HepG2 (cell line): ENCODE measurements around the gene APOC3. TPM values are rescaled to one million over a fixed set of nuclear protein-coding genes. Genes with fewer than 3 reads are reported as not detected.
A peak's percentile ranks its signal among the peaks of the same experiment; 100 is the strongest.

ENCODE experiments used
- CENPT ChIP-seq: sonication (generic); formaldehyde crosslinking; IDR thresholded peaks from 2 replicates; pipeline ENCODE4 v1.8.0; 2022; ENCODE audit warnings: low read depth, mild to moderate bottlenecking, moderate library complexity, missing genetic modification reagents
- GATAD2A ChIP-seq: IDR thresholded peaks from 2 replicates; pipeline ENCODE4 v1.6.1; 2016
- HNF4G ChIP-seq, 2 experiments: sonication (generic) in 1 of 2; formaldehyde crosslinking in 1 of 2; IDR thresholded peaks; 2 replicates each; pipeline versions ENCODE4 v1.4.0 to v1.6.1; 2011 to 2020; ENCODE audit warnings: borderline replicate concordance in 2 of 2, low read depth in 2 of 2, mild to moderate bottlenecking in 2 of 2, low read length in 1 of 2, missing genetic modification reagents in 1 of 2, moderate library complexity in 1 of 2
- SMC3 ChIP-seq: IDR thresholded peaks from 2 replicates; pipeline ENCODE4 v1.6.1; 2011; ENCODE audit warnings: low read length, improper control_type of control experiment
- ZNF720 ChIP-seq: sonication (generic); formaldehyde crosslinking; IDR thresholded peaks from 2 replicates; pipeline ENCODE4 v1.4.0; 2020; ENCODE audit warnings: missing genetic modification reagents
- polyA plus RNA-seq, 8 experiments: library from polyadenylated mRNA; depleted of rRNA in 3 of 8; stranded (reverse) in 7 of 8; unstranded in 1 of 8; fragments of >200 nt; fragmentation: Illumina TruSeq in 4 of 8; extraction: Trizol in 4 of 8; gene quantifications; 2 replicates each; pipeline versions ENCODE4 v1.2.1 to v1.2.3, GENCODE V29; 2011 to 2016; ENCODE audit warnings: low read depth in 4 of 8, missing spikeins in 1 of 8, mixed read lengths in 1 of 8; ENCODE audit not compliant: insufficient read depth in 1 of 8
- total RNA-seq, 5 experiments: library from RNA; depleted of rRNA; stranded (reverse); fragments of >200 nt; fragmentation: Illumina TruSeq; extraction: Trizol; gene quantifications; 2 replicates each; pipeline ENCODE4 v1.2.3, GENCODE V29; 2016; ENCODE audit warnings: low read depth in 1 of 5
- TF ChIP-seq, protein P1 (sequence below): sonication (generic); formaldehyde crosslinking; IDR thresholded peaks from 2 replicates; pipeline ENCODE4 v1.4.0; 2020; ENCODE audit warnings: missing genetic modification reagents
- TF ChIP-seq, protein P2 (sequence below): sonication (generic); formaldehyde crosslinking; IDR thresholded peaks from 2 replicates; pipeline ENCODE4 v1.4.0; 2020; ENCODE audit warnings: mild to moderate bottlenecking, low read depth, missing genetic modification reagents
- TF ChIP-seq, protein P3 (sequence below): sonication (generic); formaldehyde crosslinking; IDR thresholded peaks from 2 replicates; pipeline ENCODE4 v1.4.0; 2020; ENCODE audit warnings: missing genetic modification reagents
- TF ChIP-seq, protein P4 (sequence below): sonication (generic); formaldehyde crosslinking; IDR thresholded peaks from 2 replicates; pipeline ENCODE4 v1.5.0; 2020; ENCODE audit warnings: mild to moderate bottlenecking, missing genetic modification reagents, borderline replicate concordance
- TF ChIP-seq, protein P5 (sequence below): sonication (generic); formaldehyde crosslinking; IDR thresholded peaks from 2 replicates; pipeline ENCODE4 v1.4.0; 2020; ENCODE audit warnings: mild to moderate bottlenecking, missing genetic modification reagents

Gene APOC3
- total and polyA plus RNA-seq, 2 of the 13 experiments (the other 11 are each of a cell fraction or from before 2014, with no cell fraction given) = 314 to 687 TPM

DNA sequence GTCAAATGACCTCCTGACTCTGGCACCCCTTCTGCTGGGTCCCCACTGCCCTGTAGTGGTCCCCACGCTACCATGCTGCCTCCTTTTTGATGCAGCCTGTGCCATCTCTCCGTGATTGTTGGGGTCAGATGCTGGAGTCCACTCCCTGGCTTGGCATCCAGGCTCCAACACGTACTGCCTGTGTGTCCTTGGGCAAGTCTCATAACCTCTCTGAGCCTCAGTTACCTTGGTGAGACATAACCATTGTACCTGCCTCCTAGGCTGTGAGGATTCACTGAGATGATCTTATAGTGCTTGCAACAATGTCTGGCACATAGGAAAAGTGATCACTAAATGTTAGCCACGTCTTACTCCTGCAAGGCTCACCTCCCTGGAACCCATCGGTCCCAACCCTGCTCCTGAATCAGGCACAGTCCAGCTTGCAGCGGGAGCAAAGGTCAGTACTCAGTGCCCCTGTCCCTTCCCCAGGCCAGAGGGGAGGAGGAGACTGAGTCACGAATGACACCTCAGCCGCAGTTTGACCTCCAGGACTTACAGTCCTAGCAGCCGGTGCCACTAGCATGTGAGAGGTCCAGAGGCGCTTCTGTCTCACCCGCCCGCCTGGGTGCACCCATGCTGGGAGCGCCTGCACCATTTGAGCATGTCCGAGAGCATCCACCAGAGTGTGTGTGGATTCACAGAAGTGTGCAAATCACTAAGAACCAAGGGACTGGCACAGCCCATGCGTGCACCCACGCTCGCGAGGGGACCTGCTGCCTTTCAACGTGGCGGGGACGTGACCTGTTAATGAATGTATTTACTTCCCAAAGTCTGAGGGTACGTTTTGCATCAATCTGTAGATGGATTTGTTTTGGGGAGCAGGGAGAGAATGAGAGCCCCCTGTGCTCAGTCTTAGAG is 3.6 kb upstream of the APOC3 start (continued):
- TF ChIP-seq, protein P1, sequence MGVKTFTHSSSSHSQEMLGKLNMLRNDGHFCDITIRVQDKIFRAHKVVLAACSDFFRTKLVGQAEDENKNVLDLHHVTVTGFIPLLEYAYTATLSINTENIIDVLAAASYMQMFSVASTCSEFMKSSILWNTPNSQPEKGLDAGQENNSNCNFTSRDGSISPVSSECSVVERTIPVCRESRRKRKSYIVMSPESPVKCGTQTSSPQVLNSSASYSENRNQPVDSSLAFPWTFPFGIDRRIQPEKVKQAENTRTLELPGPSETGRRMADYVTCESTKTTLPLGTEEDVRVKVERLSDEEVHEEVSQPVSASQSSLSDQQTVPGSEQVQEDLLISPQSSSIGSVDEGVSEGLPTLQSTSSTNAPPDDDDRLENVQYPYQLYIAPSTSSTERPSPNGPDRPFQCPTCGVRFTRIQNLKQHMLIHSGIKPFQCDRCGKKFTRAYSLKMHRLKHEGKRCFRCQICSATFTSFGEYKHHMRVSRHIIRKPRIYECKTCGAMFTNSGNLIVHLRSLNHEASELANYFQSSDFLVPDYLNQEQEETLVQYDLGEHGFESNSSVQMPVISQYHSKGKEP (CRISPR knock-in tag) = 0 out of 2 replicates have a peak, but pooled peaks have one; percentile 9
- no peak for TF ChIP-seq ZNF720 (CRISPR knock-in tag)
- TF ChIP-seq, protein P2, sequence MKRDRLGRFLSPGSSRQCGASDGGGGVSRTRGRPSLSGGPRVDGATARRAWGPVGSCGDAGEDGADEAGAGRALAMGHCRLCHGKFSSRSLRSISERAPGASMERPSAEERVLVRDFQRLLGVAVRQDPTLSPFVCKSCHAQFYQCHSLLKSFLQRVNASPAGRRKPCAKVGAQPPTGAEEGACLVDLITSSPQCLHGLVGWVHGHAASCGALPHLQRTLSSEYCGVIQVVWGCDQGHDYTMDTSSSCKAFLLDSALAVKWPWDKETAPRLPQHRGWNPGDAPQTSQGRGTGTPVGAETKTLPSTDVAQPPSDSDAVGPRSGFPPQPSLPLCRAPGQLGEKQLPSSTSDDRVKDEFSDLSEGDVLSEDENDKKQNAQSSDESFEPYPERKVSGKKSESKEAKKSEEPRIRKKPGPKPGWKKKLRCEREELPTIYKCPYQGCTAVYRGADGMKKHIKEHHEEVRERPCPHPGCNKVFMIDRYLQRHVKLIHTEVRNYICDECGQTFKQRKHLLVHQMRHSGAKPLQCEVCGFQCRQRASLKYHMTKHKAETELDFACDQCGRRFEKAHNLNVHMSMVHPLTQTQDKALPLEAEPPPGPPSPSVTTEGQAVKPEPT = no peak; the same call in 1 of the 2 replicates
- TF ChIP-seq, protein P3, sequence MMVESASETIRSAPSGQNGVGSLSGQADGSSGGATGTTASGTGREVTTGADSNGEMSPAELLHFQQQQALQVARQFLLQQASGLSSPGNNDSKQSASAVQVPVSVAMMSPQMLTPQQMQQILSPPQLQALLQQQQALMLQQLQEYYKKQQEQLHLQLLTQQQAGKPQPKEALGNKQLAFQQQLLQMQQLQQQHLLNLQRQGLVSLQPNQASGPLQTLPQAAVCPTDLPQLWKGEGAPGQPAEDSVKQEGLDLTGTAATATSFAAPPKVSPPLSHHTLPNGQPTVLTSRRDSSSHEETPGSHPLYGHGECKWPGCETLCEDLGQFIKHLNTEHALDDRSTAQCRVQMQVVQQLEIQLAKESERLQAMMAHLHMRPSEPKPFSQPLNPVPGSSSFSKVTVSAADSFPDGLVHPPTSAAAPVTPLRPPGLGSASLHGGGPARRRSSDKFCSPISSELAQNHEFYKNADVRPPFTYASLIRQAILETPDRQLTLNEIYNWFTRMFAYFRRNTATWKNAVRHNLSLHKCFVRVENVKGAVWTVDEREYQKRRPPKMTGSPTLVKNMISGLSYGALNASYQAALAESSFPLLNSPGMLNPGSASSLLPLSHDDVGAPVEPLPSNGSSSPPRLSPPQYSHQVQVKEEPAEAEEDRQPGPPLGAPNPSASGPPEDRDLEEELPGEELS (CRISPR knock-in tag) = no peak
- peak; percentile 26; the same call in 1 of the 2 replicates for TF ChIP-seq GATAD2A
- no peak for TF ChIP-seq SMC3
- 0 out of 2 replicates have a peak, but pooled peaks have one; percentile 46 for TF ChIP-seq HNF4G (IDR thresholded peaks at IDR 0.05; ENCODE audit: borderline replicate concordance, low read depth, low read length)
- TF ChIP-seq HNF4G (CRISPR knock-in tag; IDR thresholded peaks at IDR 0.05; ENCODE audit: borderline replicate concordance, low read depth) = no peak; the same call in 1 of the 2 replicates
- TF ChIP-seq, protein P4, sequence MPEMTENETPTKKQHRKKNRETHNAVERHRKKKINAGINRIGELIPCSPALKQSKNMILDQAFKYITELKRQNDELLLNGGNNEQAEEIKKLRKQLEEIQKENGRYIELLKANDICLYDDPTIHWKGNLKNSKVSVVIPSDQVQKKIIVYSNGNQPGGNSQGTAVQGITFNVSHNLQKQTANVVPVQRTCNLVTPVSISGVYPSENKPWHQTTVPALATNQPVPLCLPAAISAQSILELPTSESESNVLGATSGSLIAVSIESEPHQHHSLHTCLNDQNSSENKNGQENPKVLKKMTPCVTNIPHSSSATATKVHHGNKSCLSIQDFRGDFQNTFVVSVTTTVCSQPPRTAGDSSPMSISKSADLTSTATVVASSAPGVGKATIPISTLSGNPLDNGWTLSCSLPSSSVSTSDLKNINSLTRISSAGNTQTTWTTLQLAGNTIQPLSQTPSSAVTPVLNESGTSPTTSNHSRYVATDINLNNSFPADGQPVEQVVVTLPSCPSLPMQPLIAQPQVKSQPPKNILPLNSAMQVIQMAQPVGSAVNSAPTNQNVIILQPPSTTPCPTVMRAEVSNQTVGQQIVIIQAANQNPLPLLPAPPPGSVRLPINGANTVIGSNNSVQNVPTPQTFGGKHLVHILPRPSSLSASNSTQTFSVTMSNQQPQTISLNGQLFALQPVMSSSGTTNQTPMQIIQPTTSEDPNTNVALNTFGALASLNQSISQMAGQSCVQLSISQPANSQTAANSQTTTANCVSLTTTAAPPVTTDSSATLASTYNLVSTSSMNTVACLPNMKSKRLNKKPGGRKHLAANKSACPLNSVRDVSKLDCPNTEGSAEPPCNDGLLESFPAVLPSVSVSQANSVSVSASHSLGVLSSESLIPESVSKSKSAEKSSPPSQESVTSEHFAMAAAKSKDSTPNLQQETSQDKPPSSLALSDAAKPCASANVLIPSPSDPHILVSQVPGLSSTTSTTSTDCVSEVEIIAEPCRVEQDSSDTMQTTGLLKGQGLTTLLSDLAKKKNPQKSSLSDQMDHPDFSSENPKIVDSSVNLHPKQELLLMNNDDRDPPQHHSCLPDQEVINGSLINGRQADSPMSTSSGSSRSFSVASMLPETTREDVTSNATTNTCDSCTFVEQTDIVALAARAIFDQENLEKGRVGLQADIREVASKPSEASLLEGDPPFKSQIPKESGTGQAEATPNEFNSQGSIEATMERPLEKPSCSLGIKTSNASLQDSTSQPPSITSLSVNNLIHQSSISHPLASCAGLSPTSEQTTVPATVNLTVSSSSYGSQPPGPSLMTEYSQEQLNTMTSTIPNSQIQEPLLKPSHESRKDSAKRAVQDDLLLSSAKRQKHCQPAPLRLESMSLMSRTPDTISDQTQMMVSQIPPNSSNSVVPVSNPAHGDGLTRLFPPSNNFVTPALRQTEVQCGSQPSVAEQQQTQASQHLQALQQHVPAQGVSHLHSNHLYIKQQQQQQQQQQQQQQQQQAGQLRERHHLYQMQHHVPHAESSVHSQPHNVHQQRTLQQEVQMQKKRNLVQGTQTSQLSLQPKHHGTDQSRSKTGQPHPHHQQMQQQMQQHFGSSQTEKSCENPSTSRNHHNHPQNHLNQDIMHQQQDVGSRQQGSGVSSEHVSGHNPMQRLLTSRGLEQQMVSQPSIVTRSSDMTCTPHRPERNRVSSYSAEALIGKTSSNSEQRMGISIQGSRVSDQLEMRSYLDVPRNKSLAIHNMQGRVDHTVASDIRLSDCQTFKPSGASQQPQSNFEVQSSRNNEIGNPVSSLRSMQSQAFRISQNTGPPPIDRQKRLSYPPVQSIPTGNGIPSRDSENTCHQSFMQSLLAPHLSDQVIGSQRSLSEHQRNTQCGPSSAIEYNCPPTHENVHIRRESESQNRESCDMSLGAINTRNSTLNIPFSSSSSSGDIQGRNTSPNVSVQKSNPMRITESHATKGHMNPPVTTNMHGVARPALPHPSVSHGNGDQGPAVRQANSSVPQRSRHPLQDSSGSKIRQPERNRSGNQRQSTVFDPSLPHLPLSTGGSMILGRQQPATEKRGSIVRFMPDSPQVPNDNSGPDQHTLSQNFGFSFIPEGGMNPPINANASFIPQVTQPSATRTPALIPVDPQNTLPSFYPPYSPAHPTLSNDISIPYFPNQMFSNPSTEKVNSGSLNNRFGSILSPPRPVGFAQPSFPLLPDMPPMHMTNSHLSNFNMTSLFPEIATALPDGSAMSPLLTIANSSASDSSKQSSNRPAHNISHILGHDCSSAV (CRISPR knock-in tag) = no peak
- TF ChIP-seq, protein P5, sequence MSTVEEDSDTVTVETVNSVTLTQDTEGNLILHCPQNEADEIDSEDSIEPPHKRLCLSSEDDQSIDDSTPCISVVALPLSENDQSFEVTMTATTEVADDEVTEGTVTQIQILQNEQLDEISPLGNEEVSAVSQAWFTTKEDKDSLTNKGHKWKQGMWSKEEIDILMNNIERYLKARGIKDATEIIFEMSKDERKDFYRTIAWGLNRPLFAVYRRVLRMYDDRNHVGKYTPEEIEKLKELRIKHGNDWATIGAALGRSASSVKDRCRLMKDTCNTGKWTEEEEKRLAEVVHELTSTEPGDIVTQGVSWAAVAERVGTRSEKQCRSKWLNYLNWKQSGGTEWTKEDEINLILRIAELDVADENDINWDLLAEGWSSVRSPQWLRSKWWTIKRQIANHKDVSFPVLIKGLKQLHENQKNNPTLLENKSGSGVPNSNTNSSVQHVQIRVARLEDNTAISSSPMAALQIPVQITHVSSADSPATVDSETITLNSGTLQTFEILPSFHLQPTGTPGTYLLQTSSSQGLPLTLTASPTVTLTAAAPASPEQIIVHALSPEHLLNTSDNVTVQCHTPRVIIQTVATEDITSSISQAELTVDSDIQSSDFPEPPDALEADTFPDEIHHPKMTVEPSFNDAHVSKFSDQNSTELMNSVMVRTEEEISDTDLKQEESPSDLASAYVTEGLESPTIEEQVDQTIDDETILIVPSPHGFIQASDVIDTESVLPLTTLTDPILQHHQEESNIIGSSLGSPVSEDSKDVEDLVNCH (CRISPR knock-in tag) = no peak
- 0 out of 2 replicates have a peak, but pooled peaks have one; percentile 56 for TF ChIP-seq CENPT
